Sigmoid colon (tissue), 4 donors: ENCODE data around the gene GFOD2.

Experiments used
- EP300 ChIP-seq, 4 donors: sonication (generic); formaldehyde crosslinking; IDR thresholded peaks; one replicate each; pipeline ENCODE4 v1.6.1; 2017; ENCODE audit warnings: antibody characterized with exemption in 4 of 4
- POLR2AphosphoS5 ChIP-seq, 4 donors: sonication (generic); formaldehyde crosslinking; IDR thresholded peaks; one replicate each; pipeline ENCODE4 v1.6.1; 2017; ENCODE audit warnings: antibody characterized with exemption in 4 of 4
- TF ChIP-seq, protein P1 (sequence below), 4 experiments: fragments of 450-650 bp in 3 of 4; fragments of 200-600 bp in 1 of 4; IDR thresholded peaks; one replicate each; pipeline ENCODE4 v1.5.1; 2016 to 2019; ENCODE audit warnings: antibody characterized with exemption in 4 of 4, mild to moderate bottlenecking in 3 of 4, moderate library complexity in 2 of 4

DNA sequence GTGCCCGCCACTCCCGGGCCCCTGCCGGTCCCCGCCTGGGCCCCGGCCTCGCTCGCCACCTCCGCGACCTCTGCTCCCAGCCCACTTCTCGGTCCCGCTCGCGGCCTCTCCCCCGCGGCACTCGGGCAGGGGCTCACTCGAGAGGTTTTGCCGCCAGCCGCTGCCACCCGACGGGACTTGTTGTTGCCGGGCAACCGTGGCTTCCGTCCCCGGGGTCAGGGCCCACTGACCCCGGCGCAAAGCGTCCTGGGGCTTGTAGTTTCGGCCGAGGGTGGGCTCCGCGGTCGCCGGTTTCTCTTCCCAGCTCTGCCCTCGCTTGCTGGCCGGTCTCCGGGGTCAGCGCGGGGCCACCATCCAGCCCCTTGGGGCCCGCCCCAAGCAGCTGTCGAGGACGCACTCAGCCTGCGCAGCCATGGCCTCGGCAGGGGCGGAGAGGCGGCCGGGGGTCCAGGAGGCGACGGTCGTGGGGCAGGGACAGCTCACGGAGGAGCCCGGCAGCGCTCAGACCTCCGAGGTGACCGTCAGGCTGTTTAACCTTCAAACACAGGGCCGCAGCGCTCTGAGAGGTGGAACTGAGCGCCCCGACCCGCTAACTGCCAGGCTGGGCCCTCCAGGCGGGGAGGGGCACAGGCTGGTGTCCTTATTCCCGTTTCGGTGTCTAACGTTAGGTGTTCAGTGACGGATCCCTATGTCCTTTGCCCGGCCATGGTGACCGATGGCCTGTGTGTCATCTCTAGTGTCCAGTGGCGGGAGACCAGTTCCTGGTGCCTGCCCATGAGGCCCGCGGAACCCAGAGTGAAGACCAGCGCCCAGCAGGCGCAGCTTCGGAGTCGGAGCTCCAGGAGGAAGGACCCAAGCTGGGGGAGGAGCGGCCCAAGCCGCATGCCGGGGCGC, 52.3 kb downstream of the GFOD2 start, which contains the start of the genes C16orf86 and ENKD1:
- peak; percentile 21 to 71 (median 52) for TF ChIP-seq POLR2AphosphoS5 (IDR thresholded peaks at IDR 0.05)
- TF ChIP-seq, protein P1, sequence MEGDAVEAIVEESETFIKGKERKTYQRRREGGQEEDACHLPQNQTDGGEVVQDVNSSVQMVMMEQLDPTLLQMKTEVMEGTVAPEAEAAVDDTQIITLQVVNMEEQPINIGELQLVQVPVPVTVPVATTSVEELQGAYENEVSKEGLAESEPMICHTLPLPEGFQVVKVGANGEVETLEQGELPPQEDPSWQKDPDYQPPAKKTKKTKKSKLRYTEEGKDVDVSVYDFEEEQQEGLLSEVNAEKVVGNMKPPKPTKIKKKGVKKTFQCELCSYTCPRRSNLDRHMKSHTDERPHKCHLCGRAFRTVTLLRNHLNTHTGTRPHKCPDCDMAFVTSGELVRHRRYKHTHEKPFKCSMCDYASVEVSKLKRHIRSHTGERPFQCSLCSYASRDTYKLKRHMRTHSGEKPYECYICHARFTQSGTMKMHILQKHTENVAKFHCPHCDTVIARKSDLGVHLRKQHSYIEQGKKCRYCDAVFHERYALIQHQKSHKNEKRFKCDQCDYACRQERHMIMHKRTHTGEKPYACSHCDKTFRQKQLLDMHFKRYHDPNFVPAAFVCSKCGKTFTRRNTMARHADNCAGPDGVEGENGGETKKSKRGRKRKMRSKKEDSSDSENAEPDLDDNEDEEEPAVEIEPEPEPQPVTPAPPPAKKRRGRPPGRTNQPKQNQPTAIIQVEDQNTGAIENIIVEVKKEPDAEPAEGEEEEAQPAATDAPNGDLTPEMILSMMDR (IDR thresholded peaks at IDR 0.05) = no peak
- no peak for TF ChIP-seq EP300 (IDR thresholded peaks at IDR 0.05)
